Measurements from ENCODE around the gene WSB2. TPM values are rescaled to one million over a fixed set of nuclear protein-coding genes. Genes with fewer than 3 reads are reported as not detected.

Gene WSB2
- total and polyA plus RNA-seq, 10 of the 15 experiments (the other 5 are each of a cell fraction or from before 2014, with no cell fraction given) = 18.3 to 82.6 (median 43.7) TPM

- no peak for TF ChIP-seq CUX1 (IDR thresholded peaks at IDR 0.05; ENCODE audit: insufficient replicate concordance, low read depth, low read length)
- TF ChIP-seq MLLT1 (IDR thresholded peaks at IDR 0.05) = peak; percentile 77
- TF ChIP-seq GATAD2B (conservative IDR thresholded peaks at IDR 0.05; ENCODE audit: low read depth) = no peak
- 0 out of 2 replicates have a peak, but pooled peaks have one; percentile 6 for TF ChIP-seq TCF3 (IDR thresholded peaks at IDR 0.05; ENCODE audit: borderline replicate concordance, insufficient read depth, low read depth, low read length)
- no peak for TF ChIP-seq NFIC (IDR thresholded peaks at IDR 0.05; ENCODE audit: low read depth, low read length)
- TF ChIP-seq SMAD5 (IDR thresholded peaks at IDR 0.05; ENCODE audit: low read depth) = peak; percentile 5; the same call in 1 of the 2 replicates
- TF ChIP-seq CHD2 (IDR thresholded peaks at IDR 0.05; ENCODE audit: borderline replicate concordance, low read depth, low read length) = no peak
- no peak for TF ChIP-seq E4F1 (IDR thresholded peaks at IDR 0.05; ENCODE audit: borderline replicate concordance, partially characterized antibody)
- TF ChIP-seq BCL11A (IDR thresholded peaks at IDR 0.05; ENCODE audit: low read depth, low read length) = no peak
- TF ChIP-seq RBBP5 (conservative IDR thresholded peaks at IDR 0.05) = no peak
- no peak for TF ChIP-seq MYC (IDR thresholded peaks at IDR 0.05; ENCODE audit: insufficient read depth, insufficient read length, insufficient replicate concordance, low read length, severe bottlenecking)
- no peak for TF ChIP-seq SPI1 (IDR thresholded peaks at IDR 0.05; ENCODE audit: borderline replicate concordance, insufficient read depth, low read depth, low read length)
- TF ChIP-seq PBX3 (IDR thresholded peaks at IDR 0.05; ENCODE audit: insufficient replicate concordance, low read depth, low read length) = no peak
- TF ChIP-seq ZNF384 (IDR thresholded peaks at IDR 0.05; ENCODE audit: borderline replicate concordance, low read depth, low read length) = no peak
- TF ChIP-seq ZNF622 (IDR thresholded peaks at IDR 0.05) = no peak
- TF ChIP-seq TCF7 (IDR thresholded peaks at IDR 0.05; ENCODE audit: borderline replicate concordance) = no peak
- no peak for TF ChIP-seq CEBPB (IDR thresholded peaks at IDR 0.05; ENCODE audit: borderline replicate concordance in 1 of 2, low read depth in 2 of 2, low read length in 2 of 2)
- TF ChIP-seq IKZF2 (IDR thresholded peaks at IDR 0.05) = peak; percentile 52 to 53
- peak; percentile 15; the same call in 1 of the 2 replicates for TF ChIP-seq PML (IDR thresholded peaks at IDR 0.05; ENCODE audit: low read length)
Measured at GRCh38 chr12:118061011-118061872, at the start of gene WSB2 (continued).
